ENCODE data around the gene SRGAP2C.
A peak's percentile ranks its signal among the peaks of the same experiment; 100 is the strongest.
"Not testable (repeated sequence)": the region's sequence is repeated elsewhere in the genome, so short reads cannot be mapped to it uniquely, and the experiment has no call there.

SRGAP2C gene

DNA sequence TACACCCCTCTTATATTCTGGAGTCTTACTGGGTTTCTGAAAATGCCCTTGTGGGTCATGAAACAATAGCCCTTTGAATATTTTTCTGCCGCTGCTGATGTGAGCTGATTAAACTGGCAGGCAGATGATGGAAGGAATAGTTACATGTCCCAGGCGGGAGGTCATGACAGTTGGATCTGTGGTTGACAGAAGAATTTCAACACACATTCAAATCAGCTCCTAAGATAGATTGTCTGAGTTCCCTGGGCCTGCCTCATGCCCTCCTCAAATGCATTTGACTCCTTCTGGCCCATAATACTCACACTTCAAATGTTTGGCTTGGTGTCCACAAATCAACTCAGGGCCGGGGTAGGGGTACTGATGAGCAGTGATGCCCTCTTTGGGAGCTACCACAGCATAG lies 161.9 kb downstream of the SRGAP2C start:
- H3K27me3 Mint-ChIP-seq; H3K36me3 Mint-ChIP-seq; H3K4me1 Mint-ChIP-seq; H3K9me3 Mint-ChIP-seq; H3K27ac Mint-ChIP-seq; H3K4me3 Mint-ChIP-seq; DNase-seq; ATAC-seq (replicated peaks): not testable (repeated sequence)

DNA sequence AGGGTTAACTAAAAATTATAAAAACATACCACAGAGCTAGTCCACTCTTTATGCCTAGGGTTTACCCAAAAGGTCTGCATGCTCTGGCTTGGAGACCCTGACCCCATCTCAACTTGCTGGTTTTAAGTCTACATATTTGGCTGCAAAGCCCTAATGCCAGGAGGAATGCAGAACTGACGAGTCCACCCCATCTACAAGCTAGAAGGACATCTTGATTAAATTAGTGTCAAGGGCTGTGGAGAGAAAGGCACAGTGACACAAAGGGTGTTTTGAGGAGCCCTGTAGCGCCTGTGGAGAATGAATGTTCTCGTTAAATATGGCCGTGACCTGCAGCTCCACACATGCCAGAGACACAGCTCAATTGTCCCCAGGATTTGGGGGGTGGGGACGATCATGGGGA lies 162.7 kb downstream of the SRGAP2C start:
- not testable (repeated sequence) for H3K36me3 Mint-ChIP-seq; H3K4me3 Mint-ChIP-seq; ATAC-seq (replicated peaks); H3K4me1 Mint-ChIP-seq; DNase-seq; H3K27ac Mint-ChIP-seq; H3K9me3 Mint-ChIP-seq; H3K27me3 Mint-ChIP-seq

DNA sequence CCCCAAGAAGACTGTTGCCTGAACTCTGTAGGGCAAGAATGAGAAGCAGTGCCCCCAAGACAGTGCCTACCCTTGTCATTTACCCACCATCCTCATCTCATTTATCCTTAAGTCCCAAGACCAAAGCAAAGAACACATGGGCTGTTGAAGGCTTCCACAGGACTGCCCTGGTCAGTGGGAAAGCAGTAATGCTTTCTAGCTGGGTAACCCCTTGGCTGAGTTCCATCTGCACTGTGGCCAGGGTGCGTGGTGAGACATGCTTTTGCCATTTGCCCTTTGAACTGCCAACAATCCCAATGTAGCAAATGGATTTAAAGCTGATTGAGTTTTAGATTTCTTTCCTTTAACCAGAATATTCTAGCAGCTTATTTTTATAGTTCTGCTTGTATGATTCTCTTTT lies 163.3 kb downstream of the SRGAP2C start:
- ATAC-seq (replicated peaks); H3K4me1 Mint-ChIP-seq: not testable (repeated sequence)

DNA sequence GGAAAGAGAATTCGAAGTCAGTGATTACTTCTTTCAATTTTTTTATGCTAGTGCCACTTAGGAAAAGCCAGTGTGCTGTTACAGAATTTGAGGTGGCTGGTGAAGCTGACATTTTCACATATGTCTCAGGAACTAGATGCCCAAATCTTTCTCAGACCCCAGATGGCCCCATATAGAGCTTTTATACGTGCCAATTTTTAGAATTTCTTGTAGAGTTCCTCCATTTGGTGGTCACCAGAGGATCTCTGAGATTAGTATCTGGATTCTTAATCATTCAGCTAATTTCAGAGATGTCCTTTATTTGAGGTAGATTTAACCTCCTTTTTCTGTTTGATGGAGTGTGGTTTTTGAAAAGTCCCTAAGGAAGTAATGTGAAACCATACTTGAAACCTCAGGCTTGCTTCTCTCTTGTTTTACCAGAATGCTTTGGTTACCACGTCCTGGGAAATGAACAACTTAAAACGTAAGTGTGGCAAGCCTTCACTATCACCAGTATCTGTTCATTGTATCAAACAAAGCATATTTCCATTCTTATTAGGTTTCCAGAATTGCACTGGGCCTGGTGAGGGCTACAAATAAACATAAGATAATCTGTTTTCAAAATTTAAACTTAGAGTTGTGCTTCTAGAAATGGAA lies 164.7 kb downstream of the SRGAP2C start:
- DNase-seq, H3K4me1 Mint-ChIP-seq, H3K27me3 Mint-ChIP-seq, H3K9me3 Mint-ChIP-seq, H3K36me3 Mint-ChIP-seq, H3K27ac Mint-ChIP-seq, H3K4me3 Mint-ChIP-seq: not testable (repeated sequence)
- ATAC-seq (replicated peaks): peak; percentile 77 to 88

More for the DNA sequence above, 163.3 kb downstream of the SRGAP2C start:
- not testable (repeated sequence) for H3K4me3 Mint-ChIP-seq, DNase-seq, H3K27ac Mint-ChIP-seq, H3K9me3 Mint-ChIP-seq, H3K27me3 Mint-ChIP-seq, H3K36me3 Mint-ChIP-seq

DNA sequence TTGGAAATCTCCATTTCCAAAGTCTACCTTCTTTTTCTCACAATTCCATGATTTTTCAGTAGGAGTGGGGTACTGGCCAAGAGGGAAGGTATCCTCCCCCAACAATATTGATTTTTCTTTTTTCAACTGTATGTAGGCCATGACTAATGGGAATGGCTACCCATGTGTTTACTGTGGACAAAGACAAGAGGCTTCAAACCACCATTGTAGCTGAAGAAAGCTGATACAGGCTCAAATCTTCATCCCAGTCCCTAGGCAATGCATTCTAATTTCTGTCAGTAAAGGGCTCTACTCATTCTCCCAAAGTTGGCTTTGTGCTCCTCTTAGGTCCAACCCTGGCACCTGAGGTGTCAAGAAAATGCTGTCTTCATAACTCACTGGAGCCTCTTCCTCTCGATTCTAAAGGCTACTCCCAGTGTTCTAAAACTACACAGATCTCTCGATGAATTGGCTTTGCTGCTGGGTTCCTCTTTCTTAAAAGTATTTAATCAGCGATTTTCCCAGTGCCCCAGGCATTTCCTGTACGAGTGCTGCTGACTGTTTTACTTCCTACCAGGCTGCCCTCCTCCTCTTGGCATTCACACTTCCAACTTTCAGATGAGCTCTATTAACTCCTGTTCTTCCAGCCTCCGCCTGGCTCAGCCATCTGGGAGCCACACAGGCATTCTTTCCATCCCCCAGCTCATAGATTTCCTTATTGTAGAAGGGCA lies 171.1 kb downstream of the SRGAP2C start:
- not testable (repeated sequence) for H3K4me3 Mint-ChIP-seq, H3K36me3 Mint-ChIP-seq, H3K27me3 Mint-ChIP-seq, H3K9me3 Mint-ChIP-seq, DNase-seq, H3K4me1 Mint-ChIP-seq, H3K27ac Mint-ChIP-seq
- ATAC-seq (replicated peaks): peak in 1 of 2 donors; percentile 54

DNA sequence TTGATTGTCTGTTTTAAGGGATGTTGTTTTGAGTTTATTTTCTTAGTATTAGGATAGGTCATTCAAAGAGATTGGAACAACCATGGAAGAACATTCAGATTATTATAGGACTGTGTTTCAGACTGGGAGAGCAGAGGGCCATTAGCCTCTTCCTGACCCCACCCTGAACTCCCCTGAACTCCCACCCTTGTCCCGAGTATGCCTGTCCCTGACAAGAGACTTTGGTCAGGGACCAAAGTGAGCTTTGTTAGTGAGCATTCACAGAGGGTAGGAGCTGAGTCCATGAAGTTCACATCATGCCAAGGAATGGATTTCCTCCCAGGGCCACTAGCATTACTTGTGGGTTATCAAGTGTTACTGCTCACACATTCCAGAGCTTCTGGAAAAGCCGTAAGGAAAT lies 172.0 kb downstream of the SRGAP2C start:
- not testable (repeated sequence) for DNase-seq; ATAC-seq (replicated peaks); H3K4me1 Mint-ChIP-seq; H3K9me3 Mint-ChIP-seq; H3K27ac Mint-ChIP-seq; H3K36me3 Mint-ChIP-seq; H3K27me3 Mint-ChIP-seq; H3K4me3 Mint-ChIP-seq

DNA sequence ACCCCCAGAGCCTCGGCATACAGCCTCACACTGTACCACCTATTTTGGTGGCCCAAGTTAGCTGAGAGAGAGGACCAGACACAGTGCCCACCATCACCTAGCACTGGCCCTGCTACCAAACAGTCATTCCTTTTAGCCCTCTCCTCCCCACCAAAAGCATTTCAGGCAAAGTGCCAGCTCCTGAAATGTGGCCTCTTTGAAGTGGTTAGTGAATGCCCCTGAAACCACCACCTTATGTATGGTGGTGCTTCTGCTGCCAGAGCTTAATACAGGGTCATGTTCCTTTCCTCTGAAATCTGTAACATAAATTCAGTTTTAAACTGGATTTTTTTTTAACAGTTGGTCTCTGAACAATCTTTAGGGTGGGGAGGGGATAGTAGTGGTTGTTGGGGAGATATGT lies 175.8 kb downstream of the SRGAP2C start:
- not testable (repeated sequence) for H3K36me3 Mint-ChIP-seq; H3K9me3 Mint-ChIP-seq; H3K27ac Mint-ChIP-seq; ATAC-seq (replicated peaks); H3K4me3 Mint-ChIP-seq; H3K4me1 Mint-ChIP-seq; DNase-seq; H3K27me3 Mint-ChIP-seq

DNA sequence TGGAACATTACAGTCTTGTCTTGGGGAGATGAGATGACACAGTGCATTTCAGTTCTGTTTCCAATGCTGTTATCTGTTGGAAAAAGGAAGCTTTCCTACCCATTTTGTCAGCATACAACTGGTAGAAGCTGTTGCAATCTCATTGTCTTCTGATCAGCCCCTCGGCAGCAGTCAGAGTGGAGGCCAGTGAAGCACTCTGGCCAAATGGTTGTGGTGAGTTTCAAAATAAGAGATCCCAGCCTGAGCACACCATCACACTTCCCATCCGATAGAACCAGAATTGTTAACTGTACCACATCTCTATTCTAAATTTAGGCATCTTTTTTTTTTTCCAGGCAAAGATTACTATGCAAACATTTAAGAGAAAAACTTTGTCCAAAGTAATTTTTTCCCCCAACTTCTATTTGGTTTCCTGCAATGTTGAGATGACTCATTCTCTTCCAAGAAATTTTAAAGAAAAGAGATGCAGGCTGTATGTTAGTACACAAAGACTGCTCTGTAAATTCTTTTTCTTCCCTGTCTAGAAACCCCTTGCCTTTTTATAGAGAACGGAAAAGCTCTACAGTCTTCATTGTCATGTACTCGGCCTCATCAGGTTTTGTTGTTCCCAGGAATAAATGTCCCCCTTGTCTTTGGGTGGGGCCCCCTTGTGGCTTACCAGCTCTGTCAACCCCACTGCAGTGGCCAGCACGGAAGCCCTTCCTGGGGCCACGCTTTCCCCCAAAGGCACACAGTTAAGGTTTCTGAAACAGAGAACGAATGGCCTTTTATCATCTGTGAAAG lies 176.9 kb downstream of the SRGAP2C start:
- not testable (repeated sequence) for H3K4me3 Mint-ChIP-seq

DNA sequence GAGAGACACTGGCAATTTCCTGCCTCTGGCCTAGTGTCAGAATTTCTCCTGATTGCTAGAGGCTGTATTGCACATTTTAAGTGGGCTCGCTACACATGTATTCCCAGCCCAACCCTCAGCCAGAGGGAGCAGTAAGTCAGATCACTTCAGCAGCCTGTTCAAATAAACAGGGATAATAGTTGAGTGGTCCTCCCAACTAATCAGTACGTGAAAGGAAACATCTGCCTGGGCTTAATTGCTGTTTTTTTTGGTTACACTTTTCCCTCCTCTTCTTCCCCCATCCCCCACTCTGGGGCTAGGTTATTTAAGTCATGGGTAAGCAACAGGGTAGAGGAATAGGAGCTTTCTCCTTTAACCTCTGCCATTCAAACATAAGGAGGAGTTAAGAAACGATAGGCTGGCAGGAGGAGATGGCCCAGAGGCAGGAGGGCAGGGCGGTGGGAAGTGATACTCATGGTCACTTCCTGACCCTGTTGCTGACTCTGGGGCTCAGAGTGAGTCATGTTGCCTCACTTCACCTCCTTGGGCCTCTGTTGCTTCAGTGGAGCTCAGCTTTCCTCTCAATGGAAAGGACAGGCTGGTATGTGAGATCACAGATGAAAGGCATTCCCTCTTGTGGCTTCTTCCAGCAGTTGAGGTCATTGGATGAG lies 177.6 kb downstream of the SRGAP2C start:
- peak; percentile 79 to 81 for ATAC-seq (replicated peaks)
- H3K27me3 Mint-ChIP-seq, H3K36me3 Mint-ChIP-seq, H3K27ac Mint-ChIP-seq, H3K4me1 Mint-ChIP-seq, H3K4me3 Mint-ChIP-seq, H3K9me3 Mint-ChIP-seq: not testable (repeated sequence)
- peak; percentile 8 for DNase-seq

More for the DNA sequence above, 176.9 kb downstream of the SRGAP2C start:
- H3K9me3 Mint-ChIP-seq, H3K4me1 Mint-ChIP-seq, H3K27me3 Mint-ChIP-seq, DNase-seq, H3K36me3 Mint-ChIP-seq, H3K27ac Mint-ChIP-seq: not testable (repeated sequence)
- ATAC-seq (replicated peaks): peak; percentile 26 to 38

DNA sequence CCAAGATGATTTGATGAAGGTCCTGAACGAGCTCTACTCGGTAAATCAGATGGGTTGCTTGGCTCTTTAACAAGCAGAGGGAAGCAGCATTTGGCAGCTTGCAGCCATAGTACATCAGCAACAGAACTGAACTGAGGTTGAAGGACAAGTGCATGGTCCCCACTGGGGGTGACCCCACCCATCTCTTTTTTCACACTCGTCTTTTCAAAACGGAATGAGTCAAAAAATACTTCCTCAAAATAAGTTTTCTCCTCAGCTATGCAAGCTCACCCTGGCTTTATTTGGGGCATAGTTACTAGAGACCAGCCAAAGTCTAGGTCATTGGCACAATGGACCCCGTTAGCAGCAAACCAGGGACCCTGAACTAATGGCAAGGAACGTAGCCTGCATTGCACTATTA lies 180.5 kb downstream of the SRGAP2C start:
- H3K27me3 Mint-ChIP-seq, H3K27ac Mint-ChIP-seq, DNase-seq, H3K36me3 Mint-ChIP-seq, H3K4me1 Mint-ChIP-seq, H3K9me3 Mint-ChIP-seq, H3K4me3 Mint-ChIP-seq: not testable (repeated sequence)
- ATAC-seq (replicated peaks): peak; percentile 47 to 51

DNA sequence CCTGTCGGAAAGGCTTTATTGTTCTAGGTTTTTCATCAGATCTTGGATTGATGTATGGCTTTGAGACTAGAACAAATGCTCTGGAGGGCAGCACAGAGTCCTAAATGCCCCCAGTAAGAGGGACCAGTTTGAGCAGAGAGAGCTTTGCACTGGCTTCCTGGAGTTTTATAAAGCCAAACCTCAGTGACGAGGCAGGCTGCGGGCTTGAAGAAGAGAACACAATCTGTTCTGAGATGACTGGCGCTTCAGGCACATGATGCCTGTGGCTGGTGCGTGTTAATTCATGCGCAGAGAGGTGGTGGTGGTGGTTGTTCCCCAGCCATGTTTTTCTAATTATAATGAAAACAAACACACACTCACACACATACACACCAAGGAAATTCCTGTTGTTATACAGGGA lies 180.9 kb downstream of the SRGAP2C start:
- not testable (repeated sequence) for H3K9me3 Mint-ChIP-seq, H3K4me3 Mint-ChIP-seq, H3K4me1 Mint-ChIP-seq, H3K36me3 Mint-ChIP-seq, H3K27ac Mint-ChIP-seq, H3K27me3 Mint-ChIP-seq
- DNase-seq (peak; percentile 23), ATAC-seq (replicated peaks) (peak; percentile 73 to 81)

DNA sequence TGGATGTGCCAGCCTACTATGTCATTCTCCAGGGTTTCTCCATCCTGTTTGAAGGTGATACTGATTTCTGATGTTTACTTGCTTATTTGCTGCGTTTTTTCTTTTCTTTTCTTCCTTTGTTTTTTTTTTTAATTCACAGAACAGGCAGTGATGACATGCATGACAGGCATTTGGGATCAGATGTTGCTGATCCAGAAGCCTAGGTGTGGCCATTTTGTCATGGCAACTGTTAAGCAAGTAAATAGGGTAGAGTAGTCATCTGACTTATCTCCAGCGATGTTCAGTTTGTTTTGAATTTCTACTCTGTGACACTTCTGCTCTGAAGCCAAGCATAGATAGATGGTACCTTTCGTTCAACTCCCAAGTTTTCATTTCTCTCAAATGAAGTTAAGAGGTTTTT lies 181.4 kb downstream of the SRGAP2C start:
- H3K27ac Mint-ChIP-seq; DNase-seq; H3K4me3 Mint-ChIP-seq; H3K36me3 Mint-ChIP-seq; H3K4me1 Mint-ChIP-seq; H3K9me3 Mint-ChIP-seq; H3K27me3 Mint-ChIP-seq; ATAC-seq (replicated peaks): not testable (repeated sequence)

DNA sequence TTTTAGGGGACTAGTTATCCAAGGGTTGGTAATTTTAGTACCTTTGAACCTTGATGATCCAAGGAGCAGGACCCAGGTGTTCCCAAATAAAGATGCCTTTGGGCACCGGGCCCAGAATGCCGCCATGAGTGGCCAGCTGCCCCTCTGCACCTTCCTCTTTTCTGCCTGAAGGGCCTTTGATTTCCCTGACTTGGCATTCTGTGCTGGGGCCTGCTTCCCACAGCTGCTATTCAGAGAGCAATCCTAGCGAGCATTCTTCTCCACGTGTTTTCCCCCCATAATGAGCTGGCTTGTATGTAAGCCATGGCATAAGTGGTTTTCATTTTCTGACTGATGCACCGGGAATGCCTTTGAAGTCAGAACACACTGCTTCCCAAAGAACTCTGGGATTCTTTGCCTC lies 184.1 kb downstream of the SRGAP2C start:
- H3K36me3 Mint-ChIP-seq; H3K27ac Mint-ChIP-seq; H3K4me3 Mint-ChIP-seq; H3K27me3 Mint-ChIP-seq; ATAC-seq (replicated peaks); H3K9me3 Mint-ChIP-seq; DNase-seq; H3K4me1 Mint-ChIP-seq: not testable (repeated sequence)

DNA sequence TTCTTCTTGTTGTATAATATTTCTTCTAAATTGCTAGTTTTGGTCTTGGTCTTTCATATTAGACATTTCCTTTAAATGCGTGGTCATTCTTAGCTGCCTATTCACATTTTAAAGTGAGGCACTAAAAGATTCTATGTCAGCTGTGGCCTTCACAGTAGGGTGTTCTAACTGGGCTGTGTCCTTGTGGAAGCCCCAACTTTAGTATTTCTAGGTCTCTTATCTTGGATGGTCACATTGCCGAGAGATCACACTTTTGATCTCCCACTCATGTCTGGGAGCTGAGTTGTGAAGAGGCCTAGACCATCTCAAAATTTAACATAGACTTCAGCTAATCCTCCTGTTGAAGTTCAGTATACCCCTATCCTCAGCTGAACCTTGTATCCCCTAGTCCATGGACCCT lies 185.2 kb downstream of the SRGAP2C start:
- not testable (repeated sequence) for H3K4me1 Mint-ChIP-seq; H3K27me3 Mint-ChIP-seq; H3K9me3 Mint-ChIP-seq; DNase-seq; H3K36me3 Mint-ChIP-seq; H3K4me3 Mint-ChIP-seq; ATAC-seq (replicated peaks); H3K27ac Mint-ChIP-seq

All from stimulated activated naive B cell treated with anti-CD40 and anti-IgM and Interleukin-4, amounts not matched to agents 10 μg/mL and 1 μg/mL and 100 μg/mL, for 72 hours (primary cell).